HG03565 (cell line): ENCODE measurements around the gene BCL7A.
"Not testable (repeated sequence)": the region's sequence is repeated elsewhere in the genome, so short reads cannot be mapped to it uniquely, and the experiment has no call there.

Source experiments
- ATAC-seq: cut with Tn5 transposase; IDR thresholded peaks from one replicate; pipeline ENCODE4 v1.9.1; 2021; ENCODE audit warnings: mild to moderate bottlenecking, moderate library complexity; ENCODE audit not compliant: unreplicated experiment

Gene BCL7A

DNA sequence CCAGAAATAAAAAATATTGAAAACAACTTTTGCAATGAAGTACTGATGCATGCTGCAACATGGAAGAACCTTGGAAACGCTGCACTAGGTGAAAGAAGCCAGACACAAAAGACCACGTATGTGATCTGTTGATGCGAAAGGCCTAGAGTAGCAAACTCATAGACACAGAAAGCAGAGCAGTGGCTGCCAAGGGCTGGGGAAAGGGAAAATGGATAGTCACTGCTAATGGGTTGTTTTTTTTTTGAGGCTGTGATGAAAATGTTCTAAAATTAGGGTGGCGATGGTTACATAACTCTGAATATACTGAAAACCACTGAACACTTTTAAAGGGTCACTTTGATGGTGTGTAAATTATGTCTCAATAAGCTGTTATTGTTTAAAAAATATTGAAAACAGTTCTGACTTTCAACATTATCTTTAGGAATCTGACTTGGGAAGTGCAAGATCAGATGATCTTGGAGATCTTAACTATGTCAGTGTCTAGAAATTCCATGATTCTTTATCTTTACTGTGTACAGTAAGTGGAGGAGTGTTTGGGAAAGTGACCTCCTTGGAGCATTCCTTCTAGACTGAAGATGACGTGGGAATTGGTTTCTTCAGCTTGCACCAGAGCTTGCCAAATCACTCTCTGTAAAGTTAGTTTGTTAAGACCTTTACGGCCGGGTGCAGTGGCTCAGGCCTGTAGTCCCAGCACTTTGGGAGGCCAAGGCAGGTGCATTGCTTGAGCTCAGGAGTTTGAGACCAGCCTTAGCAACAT lies 69.3 kb downstream of the BCL7A start:
- ATAC-seq, result no peak

DNA sequence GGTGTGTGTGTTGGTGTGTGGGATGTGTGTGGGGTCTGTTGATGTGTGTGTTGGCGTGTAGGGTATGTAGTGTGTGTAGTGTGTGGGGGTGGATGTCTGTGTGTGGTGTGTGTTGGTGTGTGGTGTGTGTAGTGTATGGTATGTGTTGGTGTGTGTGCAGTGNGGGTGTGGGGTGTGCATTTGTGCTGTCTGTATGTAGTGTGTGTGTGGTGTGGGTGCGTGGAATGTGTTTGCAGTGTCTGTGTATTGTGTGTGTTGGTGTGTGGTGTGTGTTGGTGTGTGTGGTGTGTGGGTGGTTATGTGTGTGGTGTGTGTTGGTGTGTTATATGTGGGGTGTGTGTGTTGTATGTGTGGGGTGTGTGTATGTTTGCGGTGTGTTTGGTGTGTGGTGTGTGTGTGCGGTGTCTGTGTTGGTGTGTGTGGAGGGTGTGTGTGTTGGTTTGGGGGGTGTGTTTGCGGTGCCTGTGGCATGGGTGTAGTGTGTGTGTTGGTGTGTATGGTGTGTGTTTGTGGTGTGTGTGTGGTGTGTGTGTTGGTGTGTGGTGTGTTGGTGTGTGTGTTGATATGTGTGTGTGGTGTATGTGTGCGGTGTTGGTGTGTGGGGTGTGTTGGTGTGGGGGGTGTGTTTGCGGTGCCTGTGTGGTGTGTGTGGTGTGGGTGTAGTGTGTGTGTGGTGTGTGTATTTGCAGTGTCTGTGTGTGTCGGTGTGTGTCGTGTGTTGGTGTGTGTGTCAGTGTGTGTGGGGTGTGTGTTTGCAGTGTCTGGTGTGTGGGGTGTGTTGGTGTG lies 71.6 kb downstream of the BCL7A start:
- no peak for ATAC-seq

DNA sequence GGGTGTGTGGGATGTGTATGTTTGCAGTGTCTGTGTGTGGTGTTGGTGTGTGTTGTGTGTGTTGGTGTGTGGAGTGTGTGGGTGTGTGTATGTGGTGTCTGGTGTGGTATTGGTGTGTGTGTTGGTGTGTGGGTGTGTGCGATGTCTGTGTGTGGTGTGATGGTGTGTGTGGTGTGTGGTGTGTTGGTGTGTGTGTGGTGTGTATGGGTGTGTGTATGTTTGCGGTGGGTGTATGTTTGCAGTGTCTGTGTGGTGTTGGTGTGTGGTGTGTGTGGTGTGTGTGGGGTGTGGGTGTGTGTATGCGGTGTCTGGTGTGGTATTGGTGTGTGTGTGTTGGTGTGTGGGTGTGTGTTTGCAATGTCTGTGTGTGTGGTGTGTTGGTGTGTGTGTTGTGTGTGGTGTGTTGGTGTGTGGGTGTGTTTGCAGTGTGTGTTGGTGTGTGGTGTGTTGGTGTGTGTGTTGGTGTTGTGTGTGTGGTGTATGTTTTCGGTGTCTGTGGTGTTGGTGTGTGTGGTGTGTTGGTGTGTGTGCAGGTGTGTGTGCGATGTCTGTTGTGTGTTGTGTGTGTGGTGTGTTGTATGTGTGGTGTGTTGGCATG lies 72.6 kb downstream of the BCL7A start:
- no peak for ATAC-seq

DNA sequence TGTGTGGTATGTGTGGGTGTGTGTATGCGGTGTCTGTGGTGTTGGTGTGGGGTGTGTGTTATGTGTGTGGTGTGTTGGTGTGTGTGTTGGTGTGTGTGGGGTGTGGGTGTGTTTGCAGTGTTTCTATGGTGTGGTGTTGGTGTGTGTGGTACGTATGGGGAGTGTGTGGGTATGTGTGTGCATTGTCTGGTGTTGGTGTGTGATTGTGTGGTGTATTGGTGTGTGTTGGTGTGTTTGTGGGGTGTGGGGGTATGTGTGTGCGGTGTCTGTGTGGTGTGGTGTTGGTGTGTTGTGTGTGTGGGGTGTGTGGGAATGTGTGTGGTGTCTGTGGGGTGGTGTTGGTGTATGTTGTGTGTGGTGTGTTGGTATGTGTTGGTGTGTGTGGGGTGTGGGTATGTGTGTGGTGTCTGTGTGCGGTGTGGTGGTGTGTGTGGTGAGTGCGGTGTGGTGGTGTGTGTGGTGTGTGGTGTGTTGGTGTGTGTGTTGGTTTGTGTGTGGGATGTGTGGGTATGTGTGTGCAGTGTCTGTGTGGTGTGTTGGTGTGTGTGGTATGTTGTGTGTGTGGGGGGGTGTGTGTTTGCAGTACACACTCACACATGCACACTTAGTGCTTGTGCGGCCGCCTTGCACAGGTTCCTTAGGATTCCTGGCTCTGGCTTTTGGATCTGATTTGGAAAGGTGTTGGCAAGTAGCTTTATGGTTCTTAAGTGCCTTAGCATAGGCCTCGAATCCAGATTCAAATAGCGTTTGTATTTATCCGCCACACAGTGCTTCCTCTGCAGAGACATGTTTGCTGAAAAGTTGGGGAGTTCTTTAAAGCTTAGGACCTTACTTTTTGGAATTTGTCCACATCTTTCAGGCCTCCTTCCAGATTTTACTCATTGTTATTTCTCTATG lies 73.3 kb downstream of the BCL7A start:
- ATAC-seq, result no peak

DNA sequence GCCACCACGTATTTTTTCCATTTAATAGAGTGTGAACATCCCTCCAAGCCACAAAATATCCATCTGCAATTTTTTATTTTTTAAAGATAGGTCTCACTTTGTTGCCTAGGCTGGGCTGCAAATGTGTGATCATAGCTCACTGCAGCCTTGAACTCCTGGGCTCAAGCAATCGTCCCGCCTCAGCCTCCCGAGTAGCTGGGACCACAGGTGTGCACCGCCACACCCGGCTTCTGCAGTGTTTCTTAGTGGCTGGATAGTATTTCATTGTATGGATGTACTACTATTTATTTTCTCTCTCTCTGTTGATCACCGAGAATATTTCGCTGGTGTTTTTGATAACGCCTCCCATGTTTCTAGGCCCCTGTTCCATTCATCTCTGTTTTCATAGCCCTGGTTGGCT lies 74.3 kb downstream of the BCL7A start:
- ATAC-seq, result no peak

DNA sequence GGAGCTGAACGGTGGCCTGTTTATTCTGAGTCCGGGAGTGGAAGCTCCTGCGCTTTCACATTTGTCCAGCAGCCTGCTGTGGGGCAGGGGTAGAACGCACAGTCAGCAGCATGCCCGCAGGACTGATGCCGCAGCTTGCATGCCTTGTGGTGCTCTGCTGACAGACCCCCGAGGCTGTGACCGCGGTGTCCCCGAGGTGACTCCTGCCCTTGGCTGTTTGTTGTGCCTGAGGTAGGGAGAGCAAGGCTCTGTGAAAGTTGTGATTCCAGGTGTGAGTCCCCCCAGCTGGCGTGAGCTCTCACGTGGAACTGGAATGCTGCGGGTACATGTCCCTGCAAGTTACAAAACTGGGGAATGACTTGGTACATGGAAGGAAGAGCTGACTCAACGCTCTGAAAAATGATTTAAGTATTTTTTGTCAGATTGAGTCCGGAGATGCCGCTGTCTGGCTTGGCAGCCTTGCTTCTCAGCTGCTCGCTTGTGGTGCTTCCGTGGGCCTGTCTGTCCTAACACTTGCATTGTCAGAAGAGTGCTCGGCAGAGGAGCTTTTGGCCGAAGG lies 75.0 kb downstream of the BCL7A start:
- ATAC-seq, result no peak

DNA sequence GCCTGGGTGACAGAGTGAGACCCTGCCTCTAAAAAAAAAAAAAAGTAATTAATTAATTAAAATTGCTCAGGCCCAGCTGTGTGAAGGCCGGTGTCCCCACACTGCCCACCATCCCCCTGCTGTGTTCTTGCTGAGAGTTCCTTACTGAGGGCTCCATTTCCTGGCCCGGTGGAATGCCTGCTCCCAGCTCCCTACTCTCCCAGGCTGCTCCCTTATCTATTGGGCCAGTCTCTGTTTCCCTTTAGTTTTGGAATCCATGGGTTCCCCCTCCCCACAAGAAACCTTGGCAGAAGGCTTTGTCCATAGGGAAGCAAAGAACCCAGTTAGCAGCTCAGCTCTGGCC lies 75.9 kb downstream of the BCL7A start:
- no peak for ATAC-seq

DNA sequence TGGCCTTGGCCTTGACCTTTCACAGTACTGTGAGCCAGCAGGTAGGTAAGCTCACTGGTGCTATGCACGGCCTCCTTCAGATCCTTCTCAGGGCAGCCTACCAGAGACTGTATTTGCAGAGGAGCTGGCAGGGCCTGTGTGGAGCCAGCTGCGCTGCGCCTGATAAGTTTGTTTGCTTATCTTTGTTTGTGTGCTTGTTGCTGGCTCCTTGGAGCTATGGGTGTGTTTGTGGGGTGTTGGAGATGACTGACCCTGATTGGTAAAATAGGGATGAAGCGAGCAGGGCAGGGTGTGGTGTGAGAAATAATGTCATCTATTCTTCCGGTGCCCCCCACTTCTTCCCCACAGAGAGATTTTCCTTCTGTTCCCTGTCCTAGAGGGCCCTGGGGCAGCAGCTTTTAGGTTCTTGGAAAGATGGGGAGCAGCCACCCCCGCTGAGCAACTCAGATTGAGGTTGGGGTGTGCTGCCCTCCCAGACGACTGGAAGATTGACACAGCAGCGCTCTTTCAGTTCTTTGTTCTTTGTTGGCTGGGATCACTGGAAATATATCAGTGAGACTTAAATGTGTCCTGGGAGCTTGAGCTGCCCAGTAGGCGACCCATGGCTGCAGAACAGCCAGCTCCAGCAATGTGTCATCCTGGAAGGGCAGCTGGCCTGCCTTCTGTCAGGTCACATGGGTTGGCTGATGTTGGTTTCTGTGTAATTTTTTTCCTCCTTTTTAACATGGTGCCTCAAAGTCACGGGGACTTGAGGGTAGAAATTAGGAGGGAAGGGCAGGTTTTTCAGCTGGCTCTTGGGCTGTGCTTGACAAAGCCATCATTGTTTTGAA lies 76.5 kb downstream of the BCL7A start:
- no peak for ATAC-seq

DNA sequence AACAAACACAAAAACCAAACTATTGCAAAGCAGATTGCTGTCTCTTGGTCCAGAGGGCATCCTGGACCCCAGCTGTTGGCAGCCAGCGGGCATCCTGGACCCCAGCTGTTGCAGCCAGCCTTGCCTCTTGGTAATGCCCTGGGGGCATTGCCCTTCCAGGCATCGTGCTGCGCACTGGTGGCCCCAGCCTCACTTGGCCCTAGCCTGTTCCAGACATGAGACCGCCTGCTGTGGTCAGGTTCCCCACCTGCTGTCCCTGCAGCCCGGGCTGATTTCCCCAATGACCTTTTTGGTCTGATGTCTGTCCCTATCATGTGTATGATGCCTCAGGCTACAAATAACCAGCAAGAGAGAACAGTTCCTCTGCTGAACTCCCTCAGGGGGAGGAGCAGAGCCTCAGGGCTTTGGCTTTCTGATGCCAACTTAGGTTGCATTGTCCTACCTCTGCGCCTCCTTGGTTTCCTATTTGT lies 77.6 kb downstream of the BCL7A start:
- no peak for ATAC-seq

DNA sequence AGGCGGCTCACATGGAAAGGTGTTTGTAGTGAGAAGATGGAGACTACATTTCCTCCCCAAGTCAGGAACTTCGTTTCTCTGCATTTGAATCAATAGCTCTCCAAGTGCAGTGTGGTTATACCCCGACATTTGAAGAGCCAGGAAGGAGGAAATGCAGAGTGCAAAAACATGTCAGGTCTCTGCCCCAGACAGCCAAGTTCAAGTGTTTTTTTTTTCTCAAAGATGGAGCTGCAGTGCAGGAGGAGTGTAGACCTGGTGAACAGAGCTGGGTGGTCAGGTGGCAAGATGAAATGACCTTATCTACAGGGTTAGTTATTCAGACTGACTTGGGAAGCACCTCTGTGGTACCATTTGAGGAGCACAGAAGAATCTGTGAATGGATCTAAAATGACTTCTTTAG lies 78.2 kb downstream of the BCL7A start:
- ATAC-seq, result no peak

DNA sequence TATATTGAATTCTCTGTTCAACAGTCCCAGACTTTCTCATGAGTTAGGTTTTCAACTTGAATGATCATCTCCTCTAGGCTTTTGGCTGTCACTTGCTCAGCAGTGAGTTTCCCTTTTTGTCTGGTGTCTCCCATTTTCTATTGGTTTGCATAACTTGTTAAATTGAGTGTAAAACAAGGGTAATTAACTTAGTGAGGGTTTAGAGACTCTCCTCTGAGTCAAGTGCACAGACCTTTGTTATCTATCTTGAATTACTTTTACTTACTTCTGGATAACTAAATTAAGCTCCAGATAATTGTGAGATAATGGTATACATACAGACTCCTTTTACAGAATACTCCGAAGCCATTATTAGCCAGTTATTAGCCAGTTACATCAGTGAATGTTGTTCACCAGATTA lies 78.9 kb downstream of the BCL7A start:
- no peak for ATAC-seq

DNA sequence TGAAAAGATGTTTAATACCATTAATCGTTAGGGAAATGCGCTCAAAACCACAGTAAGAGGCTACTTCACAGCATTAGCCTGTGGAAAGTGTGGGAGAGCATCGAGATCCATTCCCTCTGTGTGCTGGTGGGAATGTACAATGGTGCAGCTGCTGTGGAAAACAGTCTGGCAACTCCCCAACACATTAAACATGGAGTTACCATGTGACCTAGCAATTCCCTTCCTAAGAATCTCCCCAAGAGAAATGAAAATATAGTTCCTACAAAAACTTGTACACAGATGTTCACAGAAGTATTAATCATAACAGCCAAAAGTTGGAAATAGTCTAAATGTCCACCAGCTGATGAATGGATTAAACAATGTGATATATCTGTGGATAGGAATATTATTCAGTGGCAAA lies 80.6 kb downstream of the BCL7A start:
- no peak for ATAC-seq

DNA sequence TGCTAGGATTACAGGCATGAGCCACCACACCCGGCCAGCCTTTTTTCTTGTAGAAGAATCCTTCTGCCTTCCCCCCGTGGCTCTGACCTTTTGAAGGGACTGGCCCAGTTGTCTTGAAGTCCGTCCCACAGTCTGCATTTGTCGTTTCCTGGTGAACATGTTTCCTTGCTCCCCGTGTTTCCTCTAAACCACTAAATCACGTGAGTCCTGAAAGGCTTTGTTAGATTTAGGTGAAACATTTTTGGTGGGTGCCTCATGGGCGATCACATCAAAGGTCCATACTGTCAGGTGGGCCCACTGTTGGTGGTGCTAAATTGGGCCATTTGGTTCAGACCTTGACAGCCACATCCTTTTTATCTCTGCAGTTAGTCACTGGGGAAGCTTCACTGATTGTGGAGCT lies 83.2 kb downstream of the BCL7A start:
- no peak for ATAC-seq

DNA sequence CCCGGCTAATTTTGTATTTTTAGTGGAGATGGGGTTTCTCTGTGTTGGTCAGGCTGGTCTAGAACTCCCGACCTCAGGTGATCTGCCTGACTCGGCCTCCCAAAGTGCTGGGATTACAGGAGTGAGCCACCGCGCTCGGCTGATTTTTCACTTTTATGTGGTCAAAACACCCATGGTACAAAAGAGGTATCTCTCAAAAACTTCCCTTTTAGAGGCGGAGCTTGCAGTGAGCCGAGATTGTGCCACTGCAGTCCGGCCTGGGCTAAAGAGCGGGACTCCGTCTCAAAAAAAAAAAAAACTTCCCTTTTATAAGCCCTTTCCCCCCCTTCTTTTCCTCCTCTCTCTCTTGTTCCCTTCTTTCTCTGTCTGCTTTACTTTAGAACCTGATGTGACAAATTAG lies 83.8 kb downstream of the BCL7A start:
- not testable (repeated sequence) for ATAC-seq

DNA sequence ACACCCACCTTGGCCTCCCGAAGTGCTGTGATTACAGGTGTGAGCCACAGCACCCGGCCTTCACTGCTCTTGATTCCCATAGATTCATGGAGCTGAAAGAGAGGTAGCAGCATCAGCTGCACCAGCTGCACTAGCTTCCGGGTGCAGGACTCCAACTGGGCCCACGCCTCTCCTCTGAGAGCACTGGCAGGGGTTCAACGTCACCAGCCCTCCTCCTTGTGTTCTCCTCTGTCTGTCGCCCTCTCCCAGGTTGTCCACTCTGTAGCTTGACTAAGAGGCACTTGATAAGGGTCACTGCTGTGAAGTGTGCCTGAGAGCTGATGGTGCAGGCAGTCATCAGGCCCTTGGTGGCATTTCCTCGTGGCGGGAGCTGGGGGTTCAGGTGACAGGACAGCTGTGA lies 85.2 kb downstream of the BCL7A start:
- no peak for ATAC-seq

DNA sequence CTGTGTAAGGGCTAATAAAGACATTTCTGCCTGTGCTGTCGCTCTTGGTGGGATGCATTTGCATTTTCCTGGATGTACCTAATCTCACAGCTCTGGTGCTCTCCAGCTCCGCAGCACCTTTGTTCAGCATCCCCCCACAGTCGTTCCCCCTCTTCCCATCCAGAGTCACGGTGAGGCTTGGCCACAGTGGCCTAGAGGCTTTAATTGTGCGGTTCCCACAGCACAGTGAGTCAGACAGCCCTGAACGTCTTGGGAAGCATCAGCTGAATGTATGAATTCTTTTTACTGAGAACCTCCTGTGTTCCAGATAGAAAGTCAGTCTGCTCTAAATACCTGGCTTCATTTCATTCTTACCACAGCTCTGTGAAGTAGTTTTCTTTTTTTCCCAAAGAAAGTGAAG lies 85.6 kb downstream of the BCL7A start:
- ATAC-seq, result no peak

DNA sequence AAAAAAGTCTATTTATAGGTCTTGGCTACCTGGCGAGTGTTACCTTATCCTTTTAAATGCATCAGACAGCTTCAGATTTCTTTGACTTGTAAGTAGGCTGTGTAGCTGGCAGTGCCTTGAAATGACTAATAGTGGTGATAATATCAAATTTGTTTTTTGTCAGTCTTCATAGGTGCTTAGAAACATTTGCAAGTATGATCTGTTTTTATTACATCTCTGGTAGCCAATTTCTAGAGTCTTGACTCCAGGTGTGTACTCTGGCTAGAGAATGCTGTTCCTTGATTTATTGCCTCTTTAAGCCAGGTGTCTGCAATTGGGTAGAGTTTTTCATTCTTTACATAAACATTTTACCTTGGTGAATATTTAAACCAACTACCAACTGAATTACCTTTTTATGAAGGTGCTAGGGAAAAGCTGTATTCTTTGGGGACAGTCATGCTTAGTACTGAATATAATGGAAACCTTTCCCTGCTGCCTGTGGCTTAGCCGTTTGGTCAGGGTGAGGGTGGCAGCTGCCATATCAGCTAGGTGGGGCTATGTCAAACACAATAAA lies 89.5 kb downstream of the BCL7A start:
- no peak for ATAC-seq
